KOPT-K1 (cell line): Measurements from ENCODE around the gene UBE2O.
A peak's percentile ranks its signal among the peaks of the same experiment; 100 is the strongest.
"Not testable (repeated sequence)": the region's sequence is repeated elsewhere in the genome, so short reads cannot be mapped to it uniquely, and the experiment has no call there.

Source experiments
- H3K27ac ChIP-seq: fragments of 200-600 bp; sonication (generic); 2 replicates; pipeline ENCODE4 v1.5.1; 2016; ENCODE audit warnings: antibody characterized with exemption, mild to moderate bottlenecking, low read depth, low read length; ENCODE audit not compliant: poor library complexity, severe bottlenecking
- H3K36me3 ChIP-seq: fragments of 200-600 bp; sonication (generic); 2 replicates; pipeline ENCODE4 v1.5.1; 2017; ENCODE audit warnings: antibody characterized with exemption, mild to moderate bottlenecking, low read length, moderate library complexity; ENCODE audit not compliant: insufficient read depth
- H3K9me3 ChIP-seq: fragments of 200-600 bp; sonication (generic); 2 replicates; pipeline ENCODE4 v1.5.1; 2017; ENCODE audit warnings: antibody characterized with exemption, low read length, mild to moderate bottlenecking; ENCODE audit not compliant: insufficient read depth, poor library complexity, severe bottlenecking

Gene UBE2O

DNA sequence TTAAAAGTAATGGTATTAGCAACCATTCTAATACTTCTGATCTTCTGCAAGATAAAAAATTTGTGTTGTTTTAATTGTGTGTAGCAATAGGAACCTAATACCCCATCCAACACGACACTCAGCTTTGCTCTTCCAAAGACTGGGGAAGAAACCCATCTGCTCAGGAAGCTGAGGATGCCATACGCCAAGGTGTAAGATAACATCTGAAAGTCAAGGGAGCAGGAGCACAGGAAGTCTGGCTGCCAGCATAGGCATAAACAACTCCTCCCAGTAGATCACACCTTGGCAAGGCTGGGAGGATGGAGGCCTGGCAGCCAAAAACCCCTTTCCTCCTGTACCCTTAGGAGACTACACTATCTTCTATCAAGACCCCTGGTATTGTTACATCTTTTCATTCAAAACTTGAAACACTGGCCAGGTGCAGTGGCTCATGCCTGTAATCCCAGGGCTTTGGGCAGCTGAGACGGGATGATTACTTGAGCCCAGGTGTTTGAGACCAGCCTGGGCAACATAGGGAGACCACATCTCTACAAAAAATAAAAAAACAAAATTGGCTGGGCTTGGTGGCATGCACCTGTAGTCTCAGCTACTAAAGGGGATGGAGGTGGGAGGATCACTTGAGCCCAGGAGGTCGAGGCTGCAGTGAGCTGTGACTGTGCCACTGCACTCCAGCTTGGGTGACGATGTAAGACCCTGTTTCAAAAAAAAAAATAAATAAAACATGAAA is 74.2 kb downstream of the UBE2O start:
- no peak overlapping the region for H3K27ac ChIP-seq
- H3K9me3 ChIP-seq: no peaks in the 10 kb centered on the region
- no peaks in the 10 kb centered on the region for H3K36me3 ChIP-seq

DNA sequence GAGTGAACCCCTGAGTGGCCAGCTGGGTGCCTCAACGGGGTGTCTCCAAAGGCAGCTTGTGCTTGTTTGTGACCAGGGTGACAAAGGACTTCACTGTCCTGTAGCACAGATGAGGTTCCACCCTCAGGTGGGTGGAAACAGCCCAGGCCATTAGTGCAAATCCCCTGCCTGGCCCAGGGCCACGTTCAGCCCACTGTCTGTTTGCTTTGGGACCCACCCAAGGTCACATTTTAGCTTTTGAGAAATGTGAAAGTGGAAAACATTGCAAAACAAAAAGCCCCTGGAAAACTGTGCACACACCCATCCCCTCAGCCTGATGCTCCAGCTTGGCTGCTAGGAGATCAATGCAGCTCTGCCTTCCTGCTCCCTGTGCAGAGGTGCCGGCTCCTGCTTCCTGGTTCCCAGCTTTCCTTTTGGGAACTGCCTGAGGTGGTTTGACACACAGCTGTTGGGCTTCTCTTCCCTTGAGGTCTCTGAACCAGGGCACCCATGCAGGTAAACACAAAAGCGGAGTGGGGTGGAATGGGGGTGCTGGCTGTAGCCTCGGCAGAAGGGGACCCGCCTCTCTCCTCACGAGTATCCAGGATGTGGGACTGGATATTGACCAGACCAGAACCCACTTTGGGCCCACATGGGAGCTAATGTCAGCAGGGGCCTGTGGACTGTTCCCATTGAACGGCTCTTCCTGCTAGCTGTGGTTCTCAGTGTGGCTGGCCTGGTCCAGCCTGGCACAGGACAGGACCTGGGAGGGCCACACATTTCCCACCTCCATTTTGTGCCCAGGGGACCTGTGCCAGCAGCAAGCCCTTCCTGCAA is 76.4 kb downstream of the UBE2O start:
- H3K27ac ChIP-seq: no peak overlapping the region
- H3K9me3 ChIP-seq: no peaks in the 10 kb centered on the region

DNA sequence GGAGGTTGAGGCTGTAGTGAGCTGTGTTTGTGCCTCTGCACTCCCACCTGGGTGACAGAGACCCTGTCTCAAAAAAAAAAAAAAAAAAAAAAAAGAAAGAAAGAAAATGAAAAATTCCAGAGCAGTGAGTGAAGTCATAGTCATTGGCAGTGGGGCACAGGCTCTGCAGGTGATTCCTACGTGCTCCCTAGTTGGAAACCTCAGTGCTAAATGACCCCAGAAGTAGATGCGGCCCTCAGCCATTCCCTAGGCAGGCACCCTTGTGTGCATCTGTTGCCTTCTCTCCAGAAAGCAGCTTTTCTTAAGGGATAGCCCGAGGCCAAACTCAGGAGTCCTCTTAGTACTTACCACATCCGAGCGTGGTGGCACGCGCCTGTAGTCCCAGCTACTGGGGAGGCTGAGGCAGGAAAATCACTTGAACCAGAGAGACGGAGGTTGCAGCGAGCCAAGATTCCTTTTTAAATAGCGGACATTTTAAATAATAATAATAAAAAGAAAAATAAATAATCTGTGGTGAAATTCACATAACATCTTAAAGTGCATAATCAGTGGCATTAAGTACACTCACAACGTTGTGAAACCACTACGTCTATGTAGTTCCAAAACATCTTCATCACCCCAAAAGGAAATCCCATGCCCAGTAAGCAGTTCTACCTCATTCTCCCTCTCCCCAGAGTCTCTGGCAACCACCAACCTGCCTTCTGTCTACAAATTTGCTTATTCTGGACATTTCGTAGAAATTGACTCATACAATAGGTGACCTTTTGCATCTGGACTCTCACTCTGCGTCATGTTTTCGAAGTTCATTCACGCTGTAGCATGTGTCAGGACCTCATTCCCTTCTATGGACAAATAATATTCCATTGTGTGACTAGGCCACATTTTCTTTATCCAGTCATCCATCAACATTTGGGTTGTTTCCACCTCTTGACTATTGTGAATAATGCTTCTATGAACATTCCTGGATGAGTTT is 81.0 kb downstream of the UBE2O start:
- Histone ChIP-seq H3K27ac (no peak overlapping the region), H3K9me3 (no peaks in the 10 kb centered on the region), H3K36me3 (no peaks in the 10 kb centered on the region)

More for the DNA sequence above, 76.4 kb downstream of the UBE2O start:
- H3K36me3 ChIP-seq: no peaks in the 10 kb centered on the region

- no peaks in the 10 kb centered on the region for H3K9me3 ChIP-seq
- H3K27ac ChIP-seq: no peak overlapping the region
- no peaks in the 10 kb centered on the region for H3K36me3 ChIP-seq
These were observed 82.5 kb downstream of the UBE2O start for GRCh38 chr17:76370261-76370993.

DNA sequence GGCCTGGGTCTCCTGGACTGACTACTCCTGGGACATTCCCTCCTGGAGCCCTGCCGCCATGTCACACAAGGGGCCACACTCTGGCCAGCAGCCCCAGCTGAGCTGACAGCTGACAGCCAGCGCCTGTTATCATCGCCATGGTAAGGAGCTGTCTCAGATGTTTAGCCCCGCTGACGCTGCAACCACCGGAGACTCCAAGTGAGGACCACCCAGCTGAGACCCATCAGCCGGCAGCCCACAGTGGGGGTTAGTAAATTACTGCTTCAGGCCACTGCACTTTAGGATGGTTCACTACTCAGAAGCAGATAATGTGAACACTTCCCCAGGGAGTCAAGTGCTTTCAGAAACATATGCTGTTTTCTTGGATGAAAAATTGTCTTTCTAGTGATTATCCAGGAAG is 83.1 kb downstream of the UBE2O start:
- Histone ChIP-seq H3K27ac (peak overlapping the region; percentile 67), H3K9me3 (no peaks in the 10 kb centered on the region), H3K36me3 (no peaks in the 10 kb centered on the region)

DNA sequence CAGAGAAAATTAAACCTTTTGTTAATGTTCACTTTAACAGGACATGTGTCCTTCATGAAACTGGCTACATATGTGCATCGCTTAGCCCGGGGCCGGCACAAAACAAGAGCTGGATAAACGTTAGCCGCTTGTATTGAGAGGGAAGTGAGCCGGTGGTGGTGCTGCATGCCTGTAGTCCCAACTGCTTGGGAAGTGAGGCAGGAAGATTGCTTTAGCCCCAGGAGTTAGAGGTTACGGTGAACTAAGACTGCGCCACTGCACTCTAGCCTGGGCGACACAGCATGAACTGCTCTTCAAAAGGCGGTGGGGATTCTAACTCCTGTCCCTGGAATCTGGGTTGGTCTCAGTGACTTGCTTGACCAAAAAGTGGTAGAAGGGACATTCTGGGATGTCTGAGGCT is 83.6 kb downstream of the UBE2O start:
- Histone ChIP-seq H3K9me3 (no peaks in the 10 kb centered on the region), H3K27ac (peak overlapping the region; percentile 67)

GRCh38 chr17:76368545-76368944 is 84.4 kb downstream of the UBE2O start:
- H3K9me3 ChIP-seq: no peaks in the 10 kb centered on the region
- peak overlapping the region; percentile 67 for H3K27ac ChIP-seq
- no peaks in the 10 kb centered on the region for H3K36me3 ChIP-seq

More for the DNA sequence above, 83.6 kb downstream of the UBE2O start:
- H3K36me3 ChIP-seq: no peaks in the 10 kb centered on the region

DNA sequence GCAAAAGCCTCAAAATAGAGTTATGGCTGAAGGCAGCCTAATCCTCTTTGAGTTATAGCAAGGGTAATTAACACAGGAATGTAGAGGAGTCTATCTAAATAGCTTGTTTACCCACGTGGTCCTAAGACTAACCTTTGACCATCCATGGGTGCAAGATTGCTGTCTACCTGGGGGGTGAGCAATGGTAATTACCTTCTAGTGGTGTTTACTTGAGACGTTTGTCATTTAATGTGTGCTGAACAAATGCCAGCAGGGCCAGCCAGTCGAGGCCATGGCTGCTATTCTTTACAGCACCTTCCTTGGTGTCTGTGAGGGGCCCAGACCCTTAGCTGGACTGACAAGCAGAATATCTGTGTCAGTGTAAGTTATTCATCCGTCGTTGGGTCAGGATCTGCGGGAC is 85.3 kb downstream of the UBE2O start:
- Histone ChIP-seq H3K36me3 (no peaks in the 10 kb centered on the region), H3K27ac (no peak overlapping the region), H3K9me3 (no peaks in the 10 kb centered on the region)

GRCh38 chr17:76366247-76366646 is 86.7 kb downstream of the UBE2O start:
- no peak overlapping the region for H3K27ac ChIP-seq
- H3K9me3 ChIP-seq: no peaks in the 10 kb centered on the region
- no peaks in the 10 kb centered on the region for H3K36me3 ChIP-seq

GRCh38 chr17:76365256-76365903 is 87.6 kb downstream of the UBE2O start:
- H3K9me3 ChIP-seq: no peaks in the 10 kb centered on the region
- no peaks in the 10 kb centered on the region for H3K36me3 ChIP-seq
- H3K27ac ChIP-seq: no peak overlapping the region

DNA sequence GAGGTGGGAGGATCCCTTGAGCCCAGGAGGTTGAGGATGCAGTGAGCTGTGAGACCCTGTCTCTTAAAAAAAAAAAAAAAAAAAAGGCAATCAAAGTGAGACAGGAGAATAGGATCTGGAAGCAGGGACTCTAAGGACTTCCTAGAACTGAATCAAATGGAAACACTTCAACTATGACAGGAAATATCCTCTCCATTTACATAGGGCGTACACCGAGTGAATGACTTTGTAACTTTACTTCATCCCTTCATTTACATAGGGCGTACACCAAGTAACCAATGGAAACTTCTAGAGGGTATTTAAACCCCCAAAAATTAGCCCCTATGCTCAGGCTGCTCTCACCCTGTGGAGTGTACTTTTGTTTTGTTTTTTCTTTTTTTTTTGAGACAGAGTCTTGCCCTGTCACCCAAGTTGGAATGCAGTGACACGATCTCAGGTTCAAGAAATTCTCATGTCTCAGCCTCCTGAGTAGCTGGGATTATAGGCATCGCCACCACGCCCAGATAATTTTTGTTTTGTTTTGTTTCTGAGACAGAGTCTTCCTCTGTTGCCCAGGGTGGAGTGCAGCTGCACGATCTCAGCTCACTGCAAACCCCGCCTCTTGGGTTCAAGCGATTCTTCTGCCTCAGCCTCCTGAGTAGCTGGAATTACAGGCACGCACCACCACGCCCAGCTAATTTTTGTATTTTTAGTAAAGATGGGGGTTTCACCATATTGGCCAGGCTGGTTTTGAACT is 89.7 kb downstream of the UBE2O start:
- no peak overlapping the region for H3K27ac ChIP-seq
- H3K9me3 ChIP-seq: no peaks in the 10 kb centered on the region
- no peaks in the 10 kb centered on the region for H3K36me3 ChIP-seq

DNA sequence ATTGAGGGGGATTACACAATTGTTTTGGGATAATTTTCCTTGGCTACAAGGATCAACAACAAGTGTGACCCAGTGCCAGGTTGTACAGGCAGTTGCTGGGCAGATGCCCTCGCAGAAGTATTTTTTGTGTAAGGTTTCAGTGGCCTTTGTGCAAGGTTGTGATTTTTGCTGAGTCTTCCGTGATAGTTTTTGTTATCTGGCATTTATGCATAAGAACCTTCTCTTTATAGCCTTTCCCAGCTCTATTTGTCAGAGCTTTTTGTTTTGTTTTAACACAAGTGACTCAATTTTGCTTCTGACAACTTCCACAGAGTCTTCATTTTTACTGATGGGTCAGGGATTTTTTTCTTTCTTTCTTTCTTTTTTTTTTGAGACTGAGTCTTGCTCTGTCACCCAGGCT is 92.5 kb downstream of the UBE2O start:
- no peaks in the 10 kb centered on the region for H3K36me3 ChIP-seq
- no peaks in the 10 kb centered on the region for H3K9me3 ChIP-seq
- H3K27ac ChIP-seq: no peak overlapping the region

- not testable (repeated sequence) for H3K9me3 ChIP-seq, H3K27ac ChIP-seq, H3K36me3 ChIP-seq
These were observed 93.2 kb downstream of the UBE2O start for GRCh38 chr17:76359776-76360175.
